Stomach (tissue), 9 donors: ENCODE data around the gene PGM3. TPM values are rescaled to one million over a fixed set of nuclear protein-coding genes. Genes with fewer than 3 reads are reported as not detected.

Experiments used
- DNase-seq, 2 donors: peaks; one replicate each; pipeline versions ENCODE4 v3.0.0 to v3.0.0-alpha.2; 2013 to 2019
- H3K27ac ChIP-seq, 5 donors: fragments of 200-600 bp in 4 of 5; sonication (generic) in 4 of 5; one replicate each; pipeline ENCODE4 v1.5.1; 2013 to 2019; ENCODE audit warnings: mild to moderate bottlenecking in 1 of 5, moderate library complexity in 1 of 5
- H3K27me3 ChIP-seq, 3 donors: fragments of 200-600 bp; sonication (generic); one replicate each; pipeline ENCODE4 v1.5.1; 2017 to 2019; ENCODE audit warnings: mixed run types in 1 of 3
- H3K36me3 ChIP-seq, 4 donors: fragments of 200-600 bp; sonication (generic); 1 replicate in 3 of 4; 2 replicates in 1 of 4; pipeline ENCODE4 v1.5.1; 2016 to 2019
- H3K4me1 ChIP-seq, 4 donors: fragments of 200-600 bp; sonication (generic); one replicate each; pipeline ENCODE4 v1.5.1; 2016 to 2019
- H3K4me3 ChIP-seq, 4 donors: fragments of 200-600 bp; sonication (generic) in 3 of 4; one replicate each; pipeline ENCODE4 v1.5.1; 2016 to 2019; ENCODE audit warnings: mild to moderate bottlenecking in 1 of 4
- H3K9me3 ChIP-seq, 4 donors: fragments of 200-600 bp; sonication (generic); one replicate each; pipeline ENCODE4 v1.5.1; 2016 to 2019
- EP300 ChIP-seq: sonication (generic); formaldehyde crosslinking; IDR thresholded peaks from one replicate; pipeline ENCODE4 v1.6.1; 2017; ENCODE audit warnings: antibody characterized with exemption
- POLR2A ChIP-seq, 4 donors: fragments of 450-650 bp; IDR thresholded peaks; one replicate each; pipeline ENCODE4 v1.6.1; 2016; ENCODE audit warnings: antibody characterized with exemption in 4 of 4, control low read depth in 2 of 4, mild to moderate bottlenecking in 1 of 4, moderate library complexity in 1 of 4
- POLR2AphosphoS5 ChIP-seq, 3 donors: sonication (generic); formaldehyde crosslinking; IDR thresholded peaks; one replicate each; pipeline ENCODE4 v1.6.1; 2016; ENCODE audit warnings: antibody characterized with exemption in 3 of 3
- WGBS, 5 donors: extraction: QIAGEN DNeasy Blood & Tissue Kit in 3 of 5; methylation state at CpG; one replicate each; pipeline versions ENCODE4 v1.1.5 to v1.1.7; 2013 to 2018; 5-methylcytosine and 5-hydroxymethylcytosine counted together
- intact Hi-C: fragments of 100-400 bp; cut with DNase I; formaldehyde crosslinking; loops from one replicate; pipeline ENCODE4 v1.15.1; 2023; ENCODE audit warnings: low total_unique reads
- polyA plus RNA-seq, 3 donors: library from polyadenylated mRNA; stranded (reverse); fragments of 200-250 nt; gene quantifications; one replicate each; pipeline ENCODE4 v1.2.3, GENCODE V29; 2013
- total RNA-seq, 5 donors: library from RNA; depleted of rRNA; stranded (reverse); fragments of >200 nt; gene quantifications; one replicate each; pipeline versions ENCODE4 v1.1.0 to v1.2.3, GENCODE V29; 2014 to 2016
- TF ChIP-seq, protein P1 (sequence below), 7 experiments: fragments of 450-650 bp in 4 of 7; fragments of 200-600 bp in 3 of 7; sonication (generic) in 3 of 7; IDR thresholded peaks; one replicate each; pipeline ENCODE4 v1.5.1; 2016 to 2019; ENCODE audit warnings: antibody characterized with exemption in 7 of 7, control low read depth in 2 of 7, mild to moderate bottlenecking in 1 of 7
- donor health status: healthy with polysubstance abuse.
- donor health status: Bipolar disorder and iron deficiency.
- donor health status: healthy.

PGM3 gene
- total and polyA plus RNA-seq, 8 donors: 0.58 to 96.4 (median 19.6) TPM

DNA sequence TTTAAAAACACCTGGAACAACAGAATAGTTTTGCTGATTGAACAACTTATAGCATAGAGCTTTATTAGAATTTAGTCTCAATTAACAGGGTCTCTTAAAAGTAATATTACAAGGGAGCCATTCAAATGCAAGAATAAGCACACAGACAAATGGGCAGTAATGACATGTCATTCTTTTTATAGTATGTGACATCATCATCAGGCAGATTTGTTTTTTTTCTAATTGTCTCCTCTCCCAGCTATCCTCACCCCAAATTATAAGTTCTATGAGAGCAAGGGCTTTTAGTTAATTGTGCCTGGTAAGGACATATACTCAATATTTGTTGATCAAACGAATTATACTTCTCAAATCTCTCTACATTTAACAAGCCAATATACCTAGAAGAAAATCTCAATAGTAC, 11.0 kb downstream of the PGM3 start:
- TF ChIP-seq POLR2AphosphoS5 (IDR thresholded peaks at IDR 0.05) (no peak), EP300 (no peak), POLR2A (IDR thresholded peaks at IDR 0.05) (no peak)
- TF ChIP-seq, protein P1, sequence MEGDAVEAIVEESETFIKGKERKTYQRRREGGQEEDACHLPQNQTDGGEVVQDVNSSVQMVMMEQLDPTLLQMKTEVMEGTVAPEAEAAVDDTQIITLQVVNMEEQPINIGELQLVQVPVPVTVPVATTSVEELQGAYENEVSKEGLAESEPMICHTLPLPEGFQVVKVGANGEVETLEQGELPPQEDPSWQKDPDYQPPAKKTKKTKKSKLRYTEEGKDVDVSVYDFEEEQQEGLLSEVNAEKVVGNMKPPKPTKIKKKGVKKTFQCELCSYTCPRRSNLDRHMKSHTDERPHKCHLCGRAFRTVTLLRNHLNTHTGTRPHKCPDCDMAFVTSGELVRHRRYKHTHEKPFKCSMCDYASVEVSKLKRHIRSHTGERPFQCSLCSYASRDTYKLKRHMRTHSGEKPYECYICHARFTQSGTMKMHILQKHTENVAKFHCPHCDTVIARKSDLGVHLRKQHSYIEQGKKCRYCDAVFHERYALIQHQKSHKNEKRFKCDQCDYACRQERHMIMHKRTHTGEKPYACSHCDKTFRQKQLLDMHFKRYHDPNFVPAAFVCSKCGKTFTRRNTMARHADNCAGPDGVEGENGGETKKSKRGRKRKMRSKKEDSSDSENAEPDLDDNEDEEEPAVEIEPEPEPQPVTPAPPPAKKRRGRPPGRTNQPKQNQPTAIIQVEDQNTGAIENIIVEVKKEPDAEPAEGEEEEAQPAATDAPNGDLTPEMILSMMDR (IDR thresholded peaks at IDR 0.05): no peak
- intact Hi-C loops: loop anchor here (10.0 kb wide), 1 partner anchor 107 kb away; no protein-coding TSS in a partner anchor
- H3K9me3 ChIP-seq: no peaks in the 10 kb centered on the region
- H3K27me3 ChIP-seq: no peaks in the 10 kb centered on the region
- 44 to 81% (median 58%) methylated on average over 1 of the region's 1 CpG for WGBS, 5 donors
- H3K4me3 ChIP-seq: no peak overlapping the region
- no peak for DNase-seq
- no peaks in the 10 kb centered on the region for H3K4me1 ChIP-seq
- peaks cover 30 to 100% (median 90%) of the 10 kb centered on the region in 4 donors for H3K36me3 ChIP-seq
- no peak overlapping the region for H3K27ac ChIP-seq

DNA sequence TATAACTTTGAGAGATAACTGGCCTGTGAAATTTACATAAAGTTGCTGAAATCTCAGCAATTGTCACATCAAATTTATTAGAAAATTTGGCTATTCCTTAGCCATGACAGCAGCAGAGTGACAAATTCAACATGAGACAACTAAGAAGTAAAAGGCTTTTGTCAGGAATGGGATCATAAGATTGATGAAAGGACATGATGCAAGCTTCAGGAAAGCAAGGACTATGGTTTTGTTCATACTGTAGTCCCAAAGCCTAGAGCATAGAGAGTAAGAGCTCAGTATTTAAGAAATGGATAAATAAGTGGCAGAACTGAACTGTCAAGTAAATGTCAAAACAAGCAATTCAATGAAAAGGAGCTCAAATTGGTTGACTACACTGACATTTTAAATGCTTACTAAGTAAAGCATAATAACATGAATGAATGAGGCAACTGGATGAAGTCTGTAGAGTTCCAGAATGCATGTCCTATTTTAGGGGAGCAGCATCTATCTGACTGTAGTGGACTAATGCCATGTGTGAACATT, 12.6 kb downstream of the PGM3 start:
- DNase-seq: no peak
- intact Hi-C loops: loop anchor here (10.0 kb wide), 1 partner anchor 106 kb away; no protein-coding TSS in a partner anchor
- H3K27me3 ChIP-seq: no peaks in the 10 kb centered on the region
- H3K27ac ChIP-seq: no peak overlapping the region
- no peak overlapping the region for H3K4me3 ChIP-seq
- peaks cover 26 to 99% (median 91%) of the 10 kb centered on the region in 4 donors for H3K36me3 ChIP-seq
- H3K4me1 ChIP-seq: no peaks in the 10 kb centered on the region
- TF ChIP-seq EP300: no peak
- no peak for TF ChIP-seq POLR2A (IDR thresholded peaks at IDR 0.05)
- no peak for TF ChIP-seq POLR2AphosphoS5 (IDR thresholded peaks at IDR 0.05)
- H3K9me3 ChIP-seq: no peaks in the 10 kb centered on the region

DNA sequence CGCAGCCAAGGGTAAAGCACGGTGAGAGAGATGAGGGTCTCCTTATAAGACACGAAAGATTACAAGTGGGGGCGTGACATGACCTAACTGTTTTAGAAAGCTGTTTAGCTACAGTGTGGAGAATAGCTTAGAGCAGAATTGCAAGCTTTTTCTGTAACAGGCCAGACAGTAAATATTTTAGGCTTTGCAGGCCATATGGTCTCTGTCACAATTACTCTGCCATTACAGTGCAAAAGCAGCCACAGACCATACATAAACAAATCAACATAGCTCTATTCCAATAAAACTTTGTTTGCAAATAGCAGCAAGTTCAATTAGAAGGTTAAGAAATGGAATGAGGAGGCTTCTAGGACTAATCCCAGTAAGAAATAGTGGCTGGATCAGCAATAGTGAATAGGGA, 16.8 kb downstream of the PGM3 start:
- no peak overlapping the region for H3K27ac ChIP-seq
- 72 to 86% (median 81%) methylated on average over 4 of the region's 4 CpGs for WGBS, 5 donors

DNA sequence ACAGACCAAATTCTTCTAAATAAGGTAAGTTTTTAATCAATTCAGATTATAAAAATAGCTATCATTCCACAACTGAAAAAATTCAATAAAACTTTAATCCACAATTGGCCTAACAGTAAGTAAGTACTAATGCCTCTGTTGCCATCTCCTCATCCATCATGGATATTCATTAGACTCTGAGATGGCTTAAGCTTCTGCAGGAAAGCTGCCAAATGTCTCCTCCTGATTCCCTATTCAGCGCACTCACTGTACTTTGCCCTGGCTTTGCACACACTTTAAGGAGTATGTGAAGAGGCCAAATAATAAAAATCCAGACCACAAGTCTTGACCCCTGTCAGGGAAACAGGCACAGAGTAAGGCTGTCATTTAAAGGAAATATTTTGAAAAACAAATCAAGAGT, 23.6 kb downstream of the PGM3 start:
- H3K9me3 ChIP-seq: no peaks in the 10 kb centered on the region
- H3K27ac ChIP-seq: peak overlapping the region in 1 of 5 donors; percentile 8
- WGBS, 5 donors: 41 to 69% (median 58%) methylated on average over 1 of the region's 1 CpG
- H3K4me1 ChIP-seq: peaks cover 0 to 8% (median 0%) of the 10 kb centered on the region in 4 donors
- intact Hi-C loops: no loop called here
- no peaks in the 10 kb centered on the region for H3K27me3 ChIP-seq
- peaks cover 43 to 100% (median 99%) of the 10 kb centered on the region in 4 donors for H3K36me3 ChIP-seq
- H3K4me3 ChIP-seq: no peak overlapping the region
- TF ChIP-seq POLR2A (IDR thresholded peaks at IDR 0.05) (no peak), EP300 (no peak), POLR2AphosphoS5 (IDR thresholded peaks at IDR 0.05) (no peak)
- TF ChIP-seq, protein P1 (IDR thresholded peaks at IDR 0.05): no peak
- peak in 1 of 2 donors; percentile 8 for DNase-seq

More for the DNA sequence above, 16.8 kb downstream of the PGM3 start:
- H3K4me3 ChIP-seq: no peak overlapping the region
- peak in 1 of 2 donors; percentile 28 for DNase-seq
- H3K27me3 ChIP-seq: no peaks in the 10 kb centered on the region
- no peaks in the 10 kb centered on the region for H3K9me3 ChIP-seq
- no peak for TF ChIP-seq POLR2AphosphoS5 (IDR thresholded peaks at IDR 0.05)
- TF ChIP-seq POLR2A (IDR thresholded peaks at IDR 0.05): no peak
- TF ChIP-seq, protein P1 (IDR thresholded peaks at IDR 0.05): no peak
- H3K36me3 ChIP-seq: peaks cover 15 to 99% (median 93%) of the 10 kb centered on the region in 4 donors
- intact Hi-C loops: no loop called here
- no peaks in the 10 kb centered on the region for H3K4me1 ChIP-seq

DNA sequence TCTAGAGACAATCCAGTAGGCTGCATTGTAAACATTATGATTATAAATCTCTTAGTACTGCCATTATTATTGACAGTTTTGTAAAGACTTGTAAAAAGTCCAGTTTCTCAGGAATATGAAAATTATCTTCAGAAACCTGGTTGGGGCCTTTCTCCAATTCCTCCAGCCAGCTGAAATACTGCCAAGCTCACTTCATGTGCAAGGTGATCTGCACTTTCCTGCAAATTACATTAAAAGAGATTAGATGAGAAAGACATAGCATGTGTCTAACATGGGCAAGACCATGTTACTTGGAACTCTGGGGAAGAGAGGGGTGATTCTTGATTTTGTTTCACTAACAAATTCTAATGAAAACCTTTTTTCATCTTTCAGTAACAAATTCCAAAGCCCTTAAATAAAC, 24.0 kb downstream of the PGM3 start:
- Histone ChIP-seq H3K27me3 (no peaks in the 10 kb centered on the region), H3K27ac (peak overlapping the region in 1 of 5 donors; percentile 1), H3K9me3 (no peaks in the 10 kb centered on the region), H3K4me3 (no peak overlapping the region), H3K4me1 (peaks cover 0 to 8% (median 0%) of the 10 kb centered on the region in 4 donors), H3K36me3 (peaks cover 43 to 100% (median 99%) of the 10 kb centered on the region in 4 donors)
- intact Hi-C loops: no loop called here
- no peak for DNase-seq
- TF ChIP-seq POLR2A (IDR thresholded peaks at IDR 0.05): no peak
- TF ChIP-seq, protein P1 (IDR thresholded peaks at IDR 0.05): no peak
- TF ChIP-seq EP300: no peak
- no peak for TF ChIP-seq POLR2AphosphoS5 (IDR thresholded peaks at IDR 0.05)
